Measurements from ENCODE around the gene VPS37D. TPM values are rescaled to one million over a fixed set of nuclear protein-coding genes. Genes with fewer than 3 reads are reported as not detected.
A peak's percentile ranks its signal among the peaks of the same experiment; 100 is the strongest.
"Not testable (repeated sequence)": the region's sequence is repeated elsewhere in the genome, so short reads cannot be mapped to it uniquely, and the experiment has no call there.

Gene VPS37D
- total and polyA plus RNA-seq, 2 experiments from 2014 or later: 2.2 to 7.0 TPM

DNA sequence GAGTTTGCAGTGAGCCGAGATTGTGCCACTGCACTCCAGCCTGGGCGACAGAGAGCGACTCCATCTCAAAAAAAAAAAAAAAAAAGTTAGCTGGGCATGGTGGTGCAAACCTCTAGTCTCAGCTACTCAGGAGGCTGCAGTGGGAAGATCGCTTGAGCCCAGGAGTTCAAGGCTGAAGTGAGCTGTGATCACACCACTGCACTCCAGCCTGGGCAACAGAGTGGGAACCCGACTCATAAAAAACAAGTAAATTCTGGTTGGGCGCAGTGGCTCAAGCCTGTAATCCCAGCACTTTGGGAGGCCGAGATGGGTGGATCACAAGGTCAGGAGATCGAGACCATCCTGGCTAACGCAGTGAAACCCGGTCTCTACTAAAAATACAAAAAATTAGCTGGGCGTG is 48.2 kb upstream of the VPS37D start:
- not testable (repeated sequence) for H3K79me2 ChIP-seq (replicated peaks; ENCODE audit: insufficient read depth); H3K27ac ChIP-seq (ENCODE audit: low read depth); ATAC-seq; H3K4me3 Mint-ChIP-seq; H3K36me3 ChIP-seq (ENCODE audit: insufficient read depth); DNase-seq (ENCODE audit: low spot score); H4K20me1 ChIP-seq (replicated peaks; ENCODE audit: insufficient read depth); H3K4me1 Mint-ChIP-seq; H3K36me3 Mint-ChIP-seq (ENCODE audit: low read depth); H3K4me2 ChIP-seq; H2AFZ ChIP-seq; H3K9me3 Mint-ChIP-seq; H3K9me2 ChIP-seq (ENCODE audit: insufficient read depth); H3K4me3 ChIP-seq; H3K27ac Mint-ChIP-seq; H3F3A ChIP-seq (replicated peaks; ENCODE audit: low read depth); H3K4me1 ChIP-seq (ENCODE audit: insufficient read depth)
- H3K27me3 Mint-ChIP-seq (ENCODE audit: insufficient read depth, low read depth, poor library complexity): peaks cover 19% of the 10 kb centered on the region
- H3K27me3 ChIP-seq (ENCODE audit: insufficient read depth): peaks cover 13% of the 10 kb centered on the region

DNA sequence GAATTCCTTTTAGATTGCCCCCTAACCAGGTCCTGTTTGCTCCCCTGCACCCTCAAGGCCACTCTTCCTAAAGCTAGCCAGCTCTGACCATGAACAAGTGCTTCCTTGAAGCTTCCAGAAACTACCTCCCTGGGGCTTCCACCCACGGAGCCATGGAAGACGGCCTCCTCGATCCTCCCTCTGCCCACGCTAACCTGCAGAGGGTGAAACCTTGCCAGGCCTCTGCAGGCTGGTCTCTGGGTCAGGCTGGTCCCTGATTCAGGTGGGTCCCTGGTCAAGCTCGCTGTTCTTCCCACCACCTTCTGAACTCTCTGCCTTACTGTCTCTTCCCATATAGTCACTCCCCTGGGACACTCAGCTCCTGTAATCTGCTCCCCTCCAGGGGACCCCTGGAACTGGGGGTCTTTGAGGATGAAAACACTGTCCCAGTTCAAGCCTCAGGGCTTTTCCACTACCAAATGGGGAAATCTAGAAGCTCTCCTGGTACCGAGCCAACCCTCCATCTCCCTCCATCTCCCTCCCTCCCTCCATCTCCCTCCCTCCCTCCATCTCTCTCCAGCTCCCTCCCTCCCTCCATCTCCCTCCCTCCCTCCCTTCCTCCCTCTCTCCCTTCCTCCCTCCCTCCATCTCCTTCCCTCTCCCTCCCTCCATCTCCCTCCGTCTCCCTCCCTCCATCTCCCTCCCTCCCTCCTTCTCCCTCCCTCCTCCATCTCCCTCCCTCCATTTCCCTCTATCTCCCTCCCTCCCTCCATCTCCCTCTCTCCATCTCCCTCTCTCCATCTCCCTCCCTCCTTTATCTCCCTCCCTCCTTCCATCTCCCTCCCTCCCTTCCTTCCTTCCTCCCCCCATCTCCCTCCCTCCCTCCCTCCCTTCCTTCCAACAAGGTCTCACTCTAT is 46.2 kb upstream of the VPS37D start:
- H3K36me3 ChIP-seq (ENCODE audit: insufficient read depth): no peaks in the 10 kb centered on the region
- no peak overlapping the region for H3K4me2 ChIP-seq
- Mint-ChIP-seq H3K27ac (no peak overlapping the region), H3K9me3 (no peaks in the 10 kb centered on the region; the same call in 2 of the 3 replicates), H3K27me3 (ENCODE audit: insufficient read depth, low read depth, poor library complexity) (peaks cover 24% of the 10 kb centered on the region), H3K4me3 (no peak overlapping the region), H3K36me3 (ENCODE audit: low read depth) (no peaks in the 10 kb centered on the region; the same call in 2 of the 3 replicates), H3K4me1 (peaks cover 2% of the 10 kb centered on the region; the same call in 2 of the 3 replicates)
- H3K9me2 ChIP-seq (ENCODE audit: insufficient read depth): no peaks in the 10 kb centered on the region
- DNase-seq (ENCODE audit: low spot score): peak; percentile 66
- ATAC-seq: no peak
- H3K4me3 ChIP-seq: no peak overlapping the region
- no peak overlapping the region for H2AFZ ChIP-seq
- no peaks in the 10 kb centered on the region for H3F3A ChIP-seq (replicated peaks; ENCODE audit: low read depth)
- no peaks in the 10 kb centered on the region for H3K79me2 ChIP-seq (replicated peaks; ENCODE audit: insufficient read depth)
- H3K27me3 ChIP-seq (ENCODE audit: insufficient read depth): peaks cover 13% of the 10 kb centered on the region
- 0 out of 2 replicates have a peak, but pooled peaks cover 8% of the 10 kb centered on the region for H3K4me1 ChIP-seq (ENCODE audit: insufficient read depth)
- TF ChIP-seq POLR2AphosphoS5 (IDR thresholded peaks at IDR 0.05; ENCODE audit: low read depth) (no peak), EZH2 (IDR thresholded peaks at IDR 0.05; ENCODE audit: low read depth, unreplicated experiment) (no peak), ZNF114 (CRISPR knock-in tag; IDR thresholded peaks at IDR 0.05) (no peak), JUNB (IDR thresholded peaks at IDR 0.05; ENCODE audit: unreplicated experiment) (no peak), EZH2phosphoT487 (IDR thresholded peaks at IDR 0.05; ENCODE audit: unreplicated experiment) (no peak)
- TF ChIP-seq, protein P1, sequence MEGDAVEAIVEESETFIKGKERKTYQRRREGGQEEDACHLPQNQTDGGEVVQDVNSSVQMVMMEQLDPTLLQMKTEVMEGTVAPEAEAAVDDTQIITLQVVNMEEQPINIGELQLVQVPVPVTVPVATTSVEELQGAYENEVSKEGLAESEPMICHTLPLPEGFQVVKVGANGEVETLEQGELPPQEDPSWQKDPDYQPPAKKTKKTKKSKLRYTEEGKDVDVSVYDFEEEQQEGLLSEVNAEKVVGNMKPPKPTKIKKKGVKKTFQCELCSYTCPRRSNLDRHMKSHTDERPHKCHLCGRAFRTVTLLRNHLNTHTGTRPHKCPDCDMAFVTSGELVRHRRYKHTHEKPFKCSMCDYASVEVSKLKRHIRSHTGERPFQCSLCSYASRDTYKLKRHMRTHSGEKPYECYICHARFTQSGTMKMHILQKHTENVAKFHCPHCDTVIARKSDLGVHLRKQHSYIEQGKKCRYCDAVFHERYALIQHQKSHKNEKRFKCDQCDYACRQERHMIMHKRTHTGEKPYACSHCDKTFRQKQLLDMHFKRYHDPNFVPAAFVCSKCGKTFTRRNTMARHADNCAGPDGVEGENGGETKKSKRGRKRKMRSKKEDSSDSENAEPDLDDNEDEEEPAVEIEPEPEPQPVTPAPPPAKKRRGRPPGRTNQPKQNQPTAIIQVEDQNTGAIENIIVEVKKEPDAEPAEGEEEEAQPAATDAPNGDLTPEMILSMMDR (conservative IDR thresholded peaks at IDR 0.05; ENCODE audit: low read depth in 2 of 2): no peak
- TF ChIP-seq, protein P2, sequence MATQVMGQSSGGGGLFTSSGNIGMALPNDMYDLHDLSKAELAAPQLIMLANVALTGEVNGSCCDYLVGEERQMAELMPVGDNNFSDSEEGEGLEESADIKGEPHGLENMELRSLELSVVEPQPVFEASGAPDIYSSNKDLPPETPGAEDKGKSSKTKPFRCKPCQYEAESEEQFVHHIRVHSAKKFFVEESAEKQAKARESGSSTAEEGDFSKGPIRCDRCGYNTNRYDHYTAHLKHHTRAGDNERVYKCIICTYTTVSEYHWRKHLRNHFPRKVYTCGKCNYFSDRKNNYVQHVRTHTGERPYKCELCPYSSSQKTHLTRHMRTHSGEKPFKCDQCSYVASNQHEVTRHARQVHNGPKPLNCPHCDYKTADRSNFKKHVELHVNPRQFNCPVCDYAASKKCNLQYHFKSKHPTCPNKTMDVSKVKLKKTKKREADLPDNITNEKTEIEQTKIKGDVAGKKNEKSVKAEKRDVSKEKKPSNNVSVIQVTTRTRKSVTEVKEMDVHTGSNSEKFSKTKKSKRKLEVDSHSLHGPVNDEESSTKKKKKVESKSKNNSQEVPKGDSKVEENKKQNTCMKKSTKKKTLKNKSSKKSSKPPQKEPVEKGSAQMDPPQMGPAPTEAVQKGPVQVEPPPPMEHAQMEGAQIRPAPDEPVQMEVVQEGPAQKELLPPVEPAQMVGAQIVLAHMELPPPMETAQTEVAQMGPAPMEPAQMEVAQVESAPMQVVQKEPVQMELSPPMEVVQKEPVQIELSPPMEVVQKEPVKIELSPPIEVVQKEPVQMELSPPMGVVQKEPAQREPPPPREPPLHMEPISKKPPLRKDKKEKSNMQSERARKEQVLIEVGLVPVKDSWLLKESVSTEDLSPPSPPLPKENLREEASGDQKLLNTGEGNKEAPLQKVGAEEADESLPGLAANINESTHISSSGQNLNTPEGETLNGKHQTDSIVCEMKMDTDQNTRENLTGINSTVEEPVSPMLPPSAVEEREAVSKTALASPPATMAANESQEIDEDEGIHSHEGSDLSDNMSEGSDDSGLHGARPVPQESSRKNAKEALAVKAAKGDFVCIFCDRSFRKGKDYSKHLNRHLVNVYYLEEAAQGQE (IDR thresholded peaks at IDR 0.05; ENCODE audit: unreplicated experiment): no peak
- no peaks in the 10 kb centered on the region for H4K20me1 ChIP-seq (replicated peaks; ENCODE audit: insufficient read depth)
- no peak overlapping the region for H3K27ac ChIP-seq (ENCODE audit: low read depth)

Measured in GM23338 (cell line).